Spinal cord (tissue), 10 donors: ENCODE results near the gene NUP133. TPM values are rescaled to one million over a fixed set of nuclear protein-coding genes. Genes with fewer than 3 reads are reported as not detected.
A peak's percentile ranks its signal among the peaks of the same experiment; 100 is the strongest.

Experiments
- DNase-seq, 6 donors: peaks; one replicate each; pipeline versions ENCODE4 v3.0.0 to v3.0.0-alpha.2; 2013 to 2015; ENCODE audit warnings: low spot score in 6 of 6, low read depth in 4 of 6
- H3K27ac ChIP-seq: one replicate; pipeline ENCODE4 v1.5.1; 2013; ENCODE audit warnings: low read depth, low read length, control low read depth
- H3K27me3 ChIP-seq: one replicate; pipeline ENCODE4 v1.6.1; 2013; ENCODE audit warnings: low read length; ENCODE audit not compliant: control insufficient read depth, insufficient read depth
- H3K36me3 ChIP-seq: one replicate; pipeline ENCODE4 v1.6.1; 2013; ENCODE audit warnings: low read length; ENCODE audit not compliant: control insufficient read depth, insufficient read depth
- H3K4me1 ChIP-seq: one replicate; pipeline ENCODE4 v1.6.1; 2013; ENCODE audit warnings: low read length; ENCODE audit not compliant: control insufficient read depth, insufficient read depth
- H3K4me3 ChIP-seq: one replicate; pipeline ENCODE4 v1.5.1; 2013; ENCODE audit warnings: low read depth, low read length, control low read depth
- H3K9me3 ChIP-seq: one replicate; pipeline ENCODE4 v1.6.1; 2013; ENCODE audit warnings: low read length; ENCODE audit not compliant: control insufficient read depth, insufficient read depth
- WGBS: methylation state at CpG from one replicate; pipeline ENCODE4 v1.1.5; 2013; ENCODE audit warnings: missing lambda C conversion rate; ENCODE audit not compliant: insufficient coverage; 5-methylcytosine and 5-hydroxymethylcytosine counted together
- polyA plus RNA-seq, 2 donors: library from polyadenylated mRNA; unstranded; fragments of 120-200 nt; gene quantifications; one replicate each; pipeline ENCODE4 v1.2.1, GENCODE V29; 2013; ENCODE audit not compliant: insufficient read length in 2 of 2
- total RNA-seq, 2 donors: library from RNA; depleted of rRNA in 1 of 2; stranded (reverse); fragments of 120-200 nt in 1 of 2; fragments of >200 nt in 1 of 2; gene quantifications; one replicate each; pipeline versions ENCODE4 v1.2.3 to v1.2.4, GENCODE V29; 2013 to 2014
- donor health status: healthy.

The NUP133 gene
- total and polyA plus RNA-seq, 4 donors: 38.8 to 57.5 (median 43.8) TPM

GRCh38 chr1:229440851-229441537, 67.1 kb downstream of the NUP133 start:
- no peaks in the 10 kb centered on the region for H3K9me3 ChIP-seq
- H3K4me1 ChIP-seq: no peaks in the 10 kb centered on the region
- H3K36me3 ChIP-seq: peaks cover 24% of the 10 kb centered on the region
- 71% methylated on average over 4 of the region's 5 CpGs for WGBS
- H3K27me3 ChIP-seq: peaks cover 9% of the 10 kb centered on the region
- no peak overlapping the region for H3K27ac ChIP-seq
- no peak for DNase-seq
- no peak overlapping the region for H3K4me3 ChIP-seq

GRCh38 chr1:229438021-229438420, 70.1 kb downstream of the NUP133 start:
- no peak overlapping the region for H3K27ac ChIP-seq
- peaks cover 36% of the 10 kb centered on the region for H3K27me3 ChIP-seq
- no peak for DNase-seq
- H3K36me3 ChIP-seq: peaks cover 10% of the 10 kb centered on the region
- WGBS: 94% methylated on average over 2 of the region's 3 CpGs
- peaks cover 19% of the 10 kb centered on the region for H3K4me1 ChIP-seq
- no peak overlapping the region for H3K4me3 ChIP-seq
- no peaks in the 10 kb centered on the region for H3K9me3 ChIP-seq

GRCh38 chr1:229437443-229437842, 70.7 kb downstream of the NUP133 start:
- Histone ChIP-seq H3K27ac (no peak overlapping the region), H3K4me1 (peaks cover 25% of the 10 kb centered on the region)
- WGBS: 100% methylated on average over 1 of the region's 2 CpGs

GRCh38 chr1:229436201-229436600, 71.9 kb downstream of the NUP133 start:
- H3K9me3 ChIP-seq: no peaks in the 10 kb centered on the region
- no peak for DNase-seq
- peaks cover 37% of the 10 kb centered on the region for H3K4me1 ChIP-seq
- H3K36me3 ChIP-seq: peaks cover 7% of the 10 kb centered on the region
- H3K4me3 ChIP-seq: no peak overlapping the region
- WGBS: 27% methylated on average over 6 of the region's 7 CpGs
- no peak overlapping the region for H3K27ac ChIP-seq
- peaks cover 54% of the 10 kb centered on the region for H3K27me3 ChIP-seq

More at GRCh38 chr1:229437443-229437842, 70.7 kb downstream of the NUP133 start:
- H3K9me3 ChIP-seq: no peaks in the 10 kb centered on the region
- H3K4me3 ChIP-seq: no peak overlapping the region
- no peak for DNase-seq
- H3K36me3 ChIP-seq: peaks cover 7% of the 10 kb centered on the region
- peaks cover 41% of the 10 kb centered on the region for H3K27me3 ChIP-seq

- peaks cover 44% of the 10 kb centered on the region for H3K4me1 ChIP-seq
- peaks cover 68% of the 10 kb centered on the region for H3K27me3 ChIP-seq
- 1% methylated on average over 25 of the region's 27 CpGs for WGBS
- no peak overlapping the region for H3K4me3 ChIP-seq
- DNase-seq: no peak
- no peak overlapping the region for H3K27ac ChIP-seq
- peaks cover 4% of the 10 kb centered on the region for H3K36me3 ChIP-seq
- H3K9me3 ChIP-seq: no peaks in the 10 kb centered on the region
Measured at GRCh38 chr1:229434641-229435051, 73.5 kb downstream of the NUP133 start.

- peaks cover 44% of the 10 kb centered on the region for H3K4me1 ChIP-seq
- WGBS: 1% methylated on average over 47 of the region's 51 CpGs
- H3K27ac ChIP-seq: no peak within 1 kb of the TSS
- no peak for DNase-seq
- H3K4me3 ChIP-seq: no peak within 1 kb of the TSS
- peaks cover 1% of the 10 kb centered on the region for H3K36me3 ChIP-seq
- H3K9me3 ChIP-seq: no peaks in the 10 kb centered on the region
- H3K27me3 ChIP-seq: peaks cover 73% of the 10 kb centered on the region
Measured at GRCh38 chr1:229434005-229434640, 74.0 kb downstream of the NUP133 start, which contains the start of gene ACTA1. Gene ACTA1 (minus strand): TSS chr1:229434094. CDS start chr1:229433115, 979 bp downstream.

- Histone ChIP-seq H3K4me3 (no peak overlapping the region), H3K27me3 (peaks cover 73% of the 10 kb centered on the region), H3K4me1 (peaks cover 44% of the 10 kb centered on the region), H3K36me3 (no peaks in the 10 kb centered on the region), H3K27ac (no peak overlapping the region), H3K9me3 (no peaks in the 10 kb centered on the region)
- WGBS: 21% methylated on average over 18 of the region's 19 CpGs
- DNase-seq: no peak
Measured at GRCh38 chr1:229433364-229434004, 74.7 kb downstream of the NUP133 start.

- 17% methylated on average over 37 of the region's 37 CpGs for WGBS
- Histone ChIP-seq H3K36me3 (no peaks in the 10 kb centered on the region), H3K4me1 (peaks cover 44% of the 10 kb centered on the region), H3K27ac (no peak overlapping the region), H3K4me3 (no peak overlapping the region), H3K9me3 (no peaks in the 10 kb centered on the region), H3K27me3 (peaks cover 73% of the 10 kb centered on the region)
- peak in 1 of 6 donors; percentile 26 for DNase-seq
Measured at GRCh38 chr1:229432905-229433304, 75.2 kb downstream of the NUP133 start.

GRCh38 chr1:229432116-229432461, 76.1 kb downstream of the NUP133 start:
- no peaks in the 10 kb centered on the region for H3K9me3 ChIP-seq
- H3K36me3 ChIP-seq: no peaks in the 10 kb centered on the region
- peaks cover 78% of the 10 kb centered on the region for H3K27me3 ChIP-seq
- DNase-seq: peak in 2 of 6 donors; percentile 48 to 64
- no peak overlapping the region for H3K4me3 ChIP-seq
- H3K4me1 ChIP-seq: peaks cover 48% of the 10 kb centered on the region
- WGBS: 1% methylated on average over 29 of the region's 38 CpGs
- no peak overlapping the region for H3K27ac ChIP-seq
